Stimulated activated naive CD4-positive, alpha-beta T cell treated with Interleukin-2 at 50 U/mL for 16 hours (primary cell): Measurements from ENCODE around the gene SLC44A2.
"Not testable (repeated sequence)": the region's sequence is repeated elsewhere in the genome, so short reads cannot be mapped to it uniquely, and the experiment has no call there.

Source experiments
- DNase-seq: peaks from one replicate; lab custom pipeline; 2025; lab: John Stamatoyannopoulos, UW

SLC44A2 gene

GRCh38 chr19:10651851-10652250 lies 26.5 kb downstream of the SLC44A2 start:
- DNase-seq = no peak

- no peak for DNase-seq
Measured at GRCh38 chr19:10653482-10653731, 28.1 kb downstream of the SLC44A2 start.

DNA sequence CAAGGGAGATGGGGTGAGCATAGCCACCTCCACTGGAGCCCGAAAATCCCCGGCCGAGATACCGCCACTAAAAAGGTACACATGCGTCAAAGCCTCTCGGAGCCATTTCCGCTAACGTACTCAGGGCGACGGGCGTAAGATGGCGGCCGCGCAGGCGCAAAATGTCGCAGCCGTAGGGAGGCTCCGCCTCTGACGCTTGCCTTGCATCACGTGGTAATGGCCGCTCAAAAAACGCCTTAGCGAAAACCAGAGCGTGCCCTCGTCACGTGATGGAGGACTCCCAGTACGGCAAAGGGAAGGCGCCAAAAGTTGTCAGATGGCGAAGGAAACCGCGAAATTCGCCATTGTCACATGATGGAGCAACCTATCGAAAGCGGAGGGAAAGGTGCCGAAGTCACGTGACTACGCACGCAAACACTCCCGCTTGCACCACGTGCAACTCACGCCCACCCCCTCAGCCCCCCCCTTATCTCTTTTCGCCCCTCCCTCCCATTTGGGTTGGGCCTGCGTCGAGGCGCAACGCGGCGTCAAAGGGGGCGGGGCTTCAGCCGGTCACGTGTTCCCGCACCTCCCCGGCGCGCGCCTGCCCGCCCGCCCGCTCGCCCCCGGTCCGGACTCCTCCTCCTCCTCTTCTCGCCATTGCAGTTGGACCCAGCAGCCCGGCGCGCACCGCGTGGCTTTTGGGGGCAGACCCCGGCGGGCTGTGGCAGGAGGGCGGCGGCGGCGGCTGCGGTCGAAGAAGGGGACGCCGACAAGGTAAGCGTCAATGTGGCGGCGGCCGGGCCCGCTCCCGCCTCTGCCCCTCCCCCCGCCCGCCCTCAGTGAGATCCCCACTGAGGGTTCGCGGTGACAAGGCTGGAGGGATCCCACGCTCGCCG lies 28.6 kb downstream of the SLC44A2 start, which contains the start of gene ILF3:
Gene ILF3, plus strand, starts transcription at position 615 of the 878 bp plus-strand sequence. CDS start 16,260 bp downstream, outside the sequence.
- peak; percentile 99 for DNase-seq

- DNase-seq = peak; percentile 66
Measured at GRCh38 chr19:10654610-10655456, 29.5 kb downstream of the SLC44A2 start.

GRCh38 chr19:10655457-10656312 lies 30.3 kb downstream of the SLC44A2 start:
- DNase-seq = peak; percentile 6

DNA sequence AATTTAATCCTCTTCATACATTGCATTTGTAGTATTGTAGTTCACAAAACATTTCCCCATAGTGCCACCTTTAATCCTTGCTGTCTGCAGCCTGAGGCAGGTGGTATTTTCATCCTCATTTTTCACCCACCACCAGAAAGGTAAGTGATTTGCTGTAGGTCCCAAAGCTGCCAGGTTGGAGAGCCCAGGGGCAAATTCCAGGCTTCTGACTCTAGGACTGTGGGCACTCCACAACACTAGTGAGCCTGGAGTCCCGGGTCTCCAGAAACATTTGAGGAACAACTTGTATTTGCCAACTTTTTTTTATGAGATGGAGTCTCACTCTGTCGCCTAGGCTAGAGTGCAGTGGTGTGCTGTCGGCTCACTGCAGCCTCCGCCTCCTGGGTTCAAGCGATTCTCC lies 35.0 kb downstream of the SLC44A2 start:
- DNase-seq = no peak

- DNase-seq = no peak
Measured at GRCh38 chr19:10661946-10662345, 36.6 kb downstream of the SLC44A2 start.

DNA sequence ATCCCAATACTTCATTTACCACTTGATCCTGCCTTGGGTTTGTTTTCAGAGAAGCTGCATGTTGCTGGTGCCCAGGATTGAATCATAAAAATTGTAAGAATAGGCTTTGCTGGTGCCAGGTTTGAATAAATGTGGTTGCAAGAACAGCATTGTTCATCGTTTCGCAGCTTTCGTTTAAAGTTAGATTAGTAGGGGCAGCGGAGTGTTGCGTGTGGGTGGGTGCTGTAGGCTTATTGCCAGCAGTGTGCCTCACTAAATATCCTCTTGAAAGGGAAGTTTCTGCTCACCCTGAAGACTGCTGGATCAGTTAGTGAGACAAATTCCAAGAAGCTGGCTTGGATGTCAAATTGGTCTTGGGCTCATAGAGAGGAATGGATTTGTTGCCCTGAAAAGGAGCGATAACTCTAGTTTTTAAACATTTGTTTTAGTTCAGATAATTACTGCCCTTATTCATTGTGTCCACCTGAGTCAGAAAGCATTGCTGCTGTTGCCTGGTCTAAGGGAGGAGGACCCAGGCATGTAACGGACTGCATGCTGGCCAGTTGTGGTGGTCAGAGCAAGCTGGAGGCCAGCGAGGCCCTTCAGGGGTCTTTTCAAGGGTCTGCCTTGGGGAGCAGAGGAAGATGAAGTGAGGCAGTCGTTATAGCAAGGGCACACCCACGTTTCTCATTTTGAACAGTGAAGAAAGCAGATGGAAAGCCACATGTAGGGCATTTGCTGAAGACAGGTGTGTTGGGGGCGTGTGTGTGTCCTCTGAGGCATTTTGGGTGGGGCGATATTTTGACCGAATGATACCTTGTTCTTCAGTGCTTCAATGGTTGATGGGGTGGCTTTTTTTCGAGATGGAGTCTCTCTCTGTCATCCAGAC lies 37.3 kb downstream of the SLC44A2 start:
- peak; percentile 9 for DNase-seq

DNA sequence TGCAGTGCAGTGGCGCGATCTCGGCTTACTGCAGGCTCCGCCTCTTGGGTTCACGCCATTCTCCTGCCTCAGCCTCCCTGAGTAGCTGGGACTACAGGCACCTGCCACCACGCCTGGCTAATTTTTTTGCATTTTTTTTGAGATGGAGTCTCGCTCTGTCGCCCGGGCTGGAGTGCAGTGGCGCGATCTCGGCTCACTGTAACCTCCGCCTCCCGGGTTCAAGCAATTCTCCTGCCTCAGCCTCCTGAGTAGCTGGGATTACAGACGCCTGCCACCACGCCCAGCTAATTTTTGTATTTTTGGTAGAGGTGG lies 37.9 kb downstream of the SLC44A2 start:
- not testable (repeated sequence) for DNase-seq

DNA sequence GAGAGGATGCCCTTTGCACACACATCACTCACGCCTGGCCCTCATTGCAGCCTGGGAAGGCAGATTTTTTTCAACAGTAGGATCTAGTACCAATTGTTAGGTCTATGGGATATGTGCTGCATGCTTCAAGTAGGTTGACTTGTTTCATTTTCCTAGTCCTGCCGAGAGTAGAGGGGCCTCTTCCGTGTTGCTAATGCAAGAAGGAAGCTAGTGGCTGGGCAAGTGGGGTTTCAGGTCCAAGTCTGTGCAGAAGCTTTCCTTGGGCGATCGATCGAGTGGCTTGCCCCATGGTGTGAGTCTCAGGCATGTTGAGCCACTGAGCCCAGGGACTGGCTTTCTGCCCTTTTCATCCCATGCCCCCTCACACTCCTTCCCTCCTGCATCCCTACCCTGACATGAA lies 42.5 kb downstream of the SLC44A2 start:
- DNase-seq = no peak

DNA sequence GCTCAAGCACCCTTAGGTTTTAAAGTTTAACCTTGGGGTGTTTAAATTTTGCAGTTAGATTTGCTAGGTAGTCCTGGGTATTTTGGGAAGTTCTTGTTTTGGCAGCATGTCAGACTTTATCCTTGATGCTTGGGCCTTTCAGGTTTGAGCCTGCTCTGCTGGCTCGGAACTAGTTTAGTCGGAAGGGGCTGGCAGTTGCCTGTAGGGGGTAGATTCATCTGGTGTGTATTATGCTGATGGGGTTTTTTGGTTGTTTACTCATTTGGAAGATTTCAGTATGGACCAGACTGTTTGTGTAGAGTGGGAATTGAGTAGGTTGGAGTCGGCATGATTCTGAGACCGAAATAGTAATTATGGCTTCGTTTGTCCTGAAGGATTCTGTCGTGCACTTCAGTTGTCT lies 43.9 kb downstream of the SLC44A2 start:
- DNase-seq = no peak

DNA sequence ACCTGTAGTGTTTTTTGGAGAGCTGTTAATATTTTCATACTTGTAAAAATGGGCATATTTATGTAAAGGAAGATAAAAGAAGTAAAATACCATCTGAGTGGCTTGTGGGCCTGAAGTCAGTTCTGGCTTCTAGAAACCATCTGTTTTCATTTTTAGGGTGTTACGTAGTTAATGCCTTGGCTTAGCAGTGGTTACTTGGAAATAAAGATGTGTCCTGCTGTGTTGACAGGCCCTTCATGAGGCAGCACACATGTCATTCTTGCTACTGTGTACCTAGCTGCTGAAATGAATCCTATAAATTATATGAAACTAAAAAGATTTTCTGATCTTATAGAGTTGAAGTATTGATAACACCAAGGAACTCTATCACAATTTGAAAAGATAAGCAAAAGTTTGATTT lies 44.8 kb downstream of the SLC44A2 start:
- DNase-seq = no peak

DNA sequence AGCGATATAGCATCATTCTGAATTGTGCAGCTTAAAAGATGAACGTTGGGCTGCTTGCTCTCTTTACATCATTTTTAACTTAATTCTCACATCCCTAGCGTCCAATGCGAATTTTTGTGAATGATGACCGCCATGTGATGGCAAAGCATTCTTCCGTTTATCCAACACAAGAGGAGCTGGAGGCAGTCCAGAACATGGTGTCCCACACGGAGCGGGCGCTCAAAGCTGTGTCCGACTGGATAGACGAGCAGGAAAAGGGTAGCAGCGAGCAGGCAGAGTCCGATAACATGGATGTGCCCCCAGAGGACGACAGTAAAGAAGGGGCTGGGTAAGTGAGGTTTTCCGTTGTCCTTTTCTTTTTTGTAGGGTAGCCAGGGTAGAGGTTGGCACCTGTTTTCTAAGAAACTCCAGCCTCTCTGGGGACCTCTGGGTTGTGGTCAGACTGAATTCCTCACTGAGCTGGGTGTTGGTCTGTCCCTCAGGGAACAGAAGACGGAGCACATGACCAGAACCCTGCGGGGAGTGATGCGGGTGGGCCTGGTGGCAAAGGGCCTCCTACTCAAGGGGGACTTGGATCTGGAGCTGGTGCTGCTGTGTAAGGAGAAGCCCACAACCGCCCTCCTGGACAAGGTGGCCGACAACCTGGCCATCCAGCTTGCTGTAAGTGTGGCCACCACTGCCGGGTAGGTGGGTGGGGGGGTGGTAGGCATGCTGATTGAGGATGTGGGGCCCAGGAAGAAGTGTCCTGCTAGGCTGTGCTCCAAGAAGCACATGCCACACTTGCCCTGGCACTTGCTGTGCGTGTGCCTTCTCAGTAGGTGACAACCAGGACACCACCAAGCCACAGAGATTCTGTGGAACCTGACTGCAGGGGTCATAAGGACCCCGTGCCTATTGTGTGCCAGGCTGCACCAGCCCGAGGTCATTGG lies 45.8 kb downstream of the SLC44A2 start:
- DNase-seq = no peak

GRCh38 chr19:10671922-10672321 lies 46.6 kb downstream of the SLC44A2 start:
- not testable (repeated sequence) for DNase-seq

- DNase-seq = not testable (repeated sequence)
Measured at GRCh38 chr19:10675214-10675613, 49.9 kb downstream of the SLC44A2 start.

- DNase-seq = no peak
Measured at GRCh38 chr19:10677751-10678150, 52.4 kb downstream of the SLC44A2 start.

DNA sequence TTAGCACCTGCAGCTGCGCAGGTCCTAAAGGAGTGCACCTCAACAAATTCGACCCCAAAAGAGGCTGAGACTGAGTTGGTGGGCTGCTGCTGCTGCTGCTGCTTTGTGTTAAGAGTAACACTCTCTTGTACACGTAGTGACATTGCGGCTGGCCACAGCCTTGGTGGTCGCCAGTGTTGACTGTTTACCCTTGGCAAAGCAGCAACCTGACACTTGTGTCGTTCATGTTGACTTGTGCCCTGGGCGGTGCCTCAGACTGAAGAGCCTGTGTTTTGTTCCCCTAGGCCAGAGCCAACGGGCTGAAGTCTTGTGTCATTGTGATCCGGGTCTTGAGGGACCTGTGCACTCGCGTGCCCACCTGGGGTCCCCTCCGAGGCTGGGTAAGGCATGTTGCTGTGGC lies 53.5 kb downstream of the SLC44A2 start:
- DNase-seq = no peak

DNA sequence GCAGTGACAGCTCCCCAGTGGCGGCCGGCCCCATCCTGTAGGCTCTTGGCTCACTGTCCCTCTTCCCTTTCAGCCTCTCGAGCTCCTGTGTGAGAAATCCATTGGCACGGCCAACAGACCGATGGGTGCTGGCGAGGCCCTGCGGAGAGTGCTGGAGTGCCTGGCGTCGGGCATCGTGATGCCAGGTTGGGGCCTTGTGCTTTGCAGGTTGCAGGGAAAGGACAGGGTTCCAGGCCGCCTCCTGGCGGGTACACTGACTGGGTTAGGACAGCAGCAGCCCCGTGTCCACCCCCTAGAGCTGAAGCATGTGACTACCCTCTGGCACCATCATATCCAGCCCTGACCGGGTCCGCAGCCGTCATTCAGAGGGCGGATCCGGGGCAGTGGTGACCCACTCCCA lies 54.4 kb downstream of the SLC44A2 start:
- DNase-seq = no peak

GRCh38 chr19:10680545-10681135 lies 55.3 kb downstream of the SLC44A2 start:
- no peak for DNase-seq

DNA sequence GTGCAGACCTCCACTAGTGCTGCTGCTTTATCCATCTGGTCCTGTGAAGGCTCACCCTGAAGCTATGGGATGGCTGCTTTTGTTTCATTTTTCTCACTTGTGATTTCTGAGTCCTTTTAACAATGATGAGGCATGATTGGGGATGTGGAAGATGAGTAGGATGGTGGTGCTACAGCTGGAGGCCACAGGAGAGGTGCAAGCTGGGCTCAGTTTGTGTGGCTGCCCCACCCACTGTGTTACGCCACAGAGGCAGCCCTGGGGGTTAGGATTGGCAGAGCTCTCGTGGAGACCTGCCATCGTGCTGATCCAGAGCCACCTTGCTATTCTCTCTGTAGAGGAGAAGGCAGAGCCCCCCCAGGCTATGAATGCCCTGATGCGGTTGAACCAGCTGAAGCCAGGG lies 56.3 kb downstream of the SLC44A2 start:
- no peak for DNase-seq
